Transverse colon (tissue), 4 donors: ENCODE measurements around the gene CHST11.

Source experiments
- CTCF ChIP-seq, 5 experiments: fragments of 200-600 bp in 3 of 5; fragments of 450-650 bp in 2 of 5; sonication (generic) in 3 of 5; IDR thresholded peaks; 1 replicate in 2 of 5; 2 replicates in 3 of 5; pipeline ENCODE4 v1.5.1; 2016 to 2017; ENCODE audit warnings: antibody characterized with exemption in 5 of 5, inconsistent platforms in 3 of 5, mild to moderate bottlenecking in 2 of 5, moderate library complexity in 1 of 5
- EP300 ChIP-seq: sonication (generic); formaldehyde crosslinking; IDR thresholded peaks from one replicate; pipeline ENCODE4 v1.6.1; 2017; ENCODE audit warnings: antibody characterized with exemption, low read depth
- POLR2A ChIP-seq: fragments of 450-650 bp; IDR thresholded peaks from one replicate; pipeline ENCODE4 v1.6.1; 2016; ENCODE audit warnings: antibody characterized with exemption, mild to moderate bottlenecking, moderate library complexity
- POLR2AphosphoS5 ChIP-seq, 3 donors: sonication (generic); formaldehyde crosslinking; IDR thresholded peaks; one replicate each; pipeline ENCODE4 v1.6.1; 2016; ENCODE audit warnings: antibody characterized with exemption in 3 of 3

- no peak for TF ChIP-seq CTCF (IDR thresholded peaks at IDR 0.05)
- TF ChIP-seq EP300: no peak
- TF ChIP-seq POLR2A: no peak
- TF ChIP-seq POLR2AphosphoS5 (IDR thresholded peaks at IDR 0.05): no peak
Measured at GRCh38 chr12:104495786-104496185, 39.0 kb downstream of the CHST11 start.
